Ovary (tissue), 3 donors: ENCODE measurements around the gene PPP1R13B.

Experiments used
- POLR2A ChIP-seq: fragments of 450-650 bp; IDR thresholded peaks from one replicate; pipeline ENCODE4 v1.6.1; 2017; ENCODE audit warnings: antibody characterized with exemption, mild to moderate bottlenecking, moderate library complexity
- TF ChIP-seq, protein P1 (sequence below), 3 donors: fragments of 450-650 bp in 2 of 3; fragments of 200-600 bp in 1 of 3; IDR thresholded peaks; one replicate each; pipeline versions ENCODE4 v1.5.1 to v1.8.0; 2016 to 2022; ENCODE audit warnings: antibody characterized with exemption in 3 of 3, mild to moderate bottlenecking in 1 of 3
- donor health status: DM: no; HTN: no; CAD: no.

GRCh38 chr14:103716899-103717411, 130.4 kb downstream of the PPP1R13B start:
- TF ChIP-seq POLR2A: no peak
- TF ChIP-seq, protein P1, sequence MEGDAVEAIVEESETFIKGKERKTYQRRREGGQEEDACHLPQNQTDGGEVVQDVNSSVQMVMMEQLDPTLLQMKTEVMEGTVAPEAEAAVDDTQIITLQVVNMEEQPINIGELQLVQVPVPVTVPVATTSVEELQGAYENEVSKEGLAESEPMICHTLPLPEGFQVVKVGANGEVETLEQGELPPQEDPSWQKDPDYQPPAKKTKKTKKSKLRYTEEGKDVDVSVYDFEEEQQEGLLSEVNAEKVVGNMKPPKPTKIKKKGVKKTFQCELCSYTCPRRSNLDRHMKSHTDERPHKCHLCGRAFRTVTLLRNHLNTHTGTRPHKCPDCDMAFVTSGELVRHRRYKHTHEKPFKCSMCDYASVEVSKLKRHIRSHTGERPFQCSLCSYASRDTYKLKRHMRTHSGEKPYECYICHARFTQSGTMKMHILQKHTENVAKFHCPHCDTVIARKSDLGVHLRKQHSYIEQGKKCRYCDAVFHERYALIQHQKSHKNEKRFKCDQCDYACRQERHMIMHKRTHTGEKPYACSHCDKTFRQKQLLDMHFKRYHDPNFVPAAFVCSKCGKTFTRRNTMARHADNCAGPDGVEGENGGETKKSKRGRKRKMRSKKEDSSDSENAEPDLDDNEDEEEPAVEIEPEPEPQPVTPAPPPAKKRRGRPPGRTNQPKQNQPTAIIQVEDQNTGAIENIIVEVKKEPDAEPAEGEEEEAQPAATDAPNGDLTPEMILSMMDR (IDR thresholded peaks at IDR 0.05): no peak
